ENCODE results near the gene MPO.

The MPO gene

GRCh38 chr17:58236394-58236793 lies 44.3 kb downstream of the MPO start:
- no peak for DNase-seq (ENCODE audit: low read depth in 2 of 2)

- DNase-seq (ENCODE audit: low read depth in 2 of 2), result no peak
Observed at GRCh38 chr17:58235821-58236220, 44.9 kb downstream of the MPO start.

GRCh38 chr17:58234512-58234911 lies 46.2 kb downstream of the MPO start:
- no peak for DNase-seq (ENCODE audit: low read depth in 2 of 2)

- no peak for DNase-seq (ENCODE audit: low read depth in 2 of 2)
Observed at GRCh38 chr17:58233543-58233942, 47.2 kb downstream of the MPO start.

- no peak for DNase-seq (ENCODE audit: low read depth in 2 of 2)
Observed at GRCh38 chr17:58232707-58233156, 48.0 kb downstream of the MPO start.

DNA sequence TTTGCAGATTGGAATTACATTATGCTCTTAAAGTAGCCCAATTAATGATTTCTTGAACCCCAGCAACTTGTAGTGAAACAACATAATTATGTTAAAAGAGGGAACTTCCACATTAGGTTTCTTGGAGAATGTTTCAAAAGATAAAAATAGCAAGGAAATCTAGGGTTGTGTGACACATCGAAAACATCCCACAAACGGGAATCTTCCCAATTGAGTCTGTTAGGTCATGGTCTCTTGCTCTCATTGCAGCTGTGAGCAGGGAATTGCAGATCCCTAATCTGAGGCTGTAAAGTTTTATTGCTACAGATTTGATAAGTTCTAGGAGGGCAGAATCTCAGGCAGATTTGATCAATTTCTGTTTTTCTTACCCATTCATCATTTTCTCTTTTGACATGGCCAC lies 49.1 kb downstream of the MPO start:
- DNase-seq (ENCODE audit: low read depth in 2 of 2), result no peak

DNA sequence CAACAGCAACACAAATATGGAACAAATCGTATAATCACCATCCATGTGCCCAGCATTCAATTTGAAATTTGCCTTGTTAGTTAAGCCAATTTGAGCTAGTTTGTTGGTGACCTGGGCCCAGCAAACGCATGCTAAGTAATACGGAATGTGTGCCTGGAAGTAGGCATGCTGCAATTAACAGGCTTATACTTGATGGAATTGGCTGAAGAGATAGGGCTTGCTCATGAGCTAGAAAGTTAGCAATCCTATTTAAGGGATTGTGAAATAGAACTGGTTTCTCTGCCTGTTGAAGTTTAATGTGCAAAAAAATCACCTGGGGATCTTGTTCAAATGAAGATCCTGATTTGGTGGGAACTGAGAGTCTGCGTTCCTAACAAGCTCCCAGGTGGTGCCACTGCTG lies 50.9 kb downstream of the MPO start:
- no peak for DNase-seq (ENCODE audit: low read depth in 2 of 2)

DNA sequence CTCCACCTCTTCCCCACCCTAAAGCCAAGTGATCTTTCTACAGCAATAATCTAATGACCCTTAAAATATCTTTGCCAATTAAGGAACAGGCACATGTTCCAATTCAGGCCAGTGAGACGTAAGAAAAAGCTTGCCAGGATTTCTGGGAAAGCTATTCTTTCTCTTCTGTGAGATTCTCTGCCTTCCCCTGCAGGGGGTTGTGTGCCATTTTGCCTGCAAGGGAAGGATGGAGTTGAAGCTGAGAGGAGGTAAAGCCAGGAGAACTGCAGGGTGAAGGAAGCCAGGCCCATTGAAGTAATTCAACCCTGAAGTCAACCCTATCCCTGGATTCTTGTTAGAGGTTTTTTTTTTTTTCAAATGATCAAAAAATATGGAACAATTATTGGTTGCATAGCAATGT lies 51.4 kb downstream of the MPO start:
- no peak for DNase-seq (ENCODE audit: low read depth in 2 of 2)

GRCh38 chr17:58228679-58229078 lies 52.1 kb downstream of the MPO start:
- no peak for DNase-seq (ENCODE audit: low read depth in 2 of 2)

GRCh38 chr17:58227733-58228132 lies 53.0 kb downstream of the MPO start:
- DNase-seq (ENCODE audit: low read depth in 2 of 2), result no peak

- no peak for DNase-seq (ENCODE audit: low read depth in 2 of 2)
Observed at GRCh38 chr17:58224315-58224714, 56.4 kb downstream of the MPO start.
